PC-9 (cell line): ENCODE measurements around the gene LRCOL1.

Experiments
- EZH2 ChIP-seq: fragments of 200-600 bp; sonication (generic); IDR thresholded peaks from 2 replicates; pipeline ENCODE4 v1.8.0; 2017; ENCODE audit warnings: antibody characterized with exemption, low read depth
- TF ChIP-seq, protein P1 (sequence below): fragments of 200-600 bp; sonication (generic); conservative IDR thresholded peaks from 2 replicates; pipeline ENCODE4 v1.6.1; 2017; ENCODE audit warnings: mixed run types, antibody characterized with exemption, mild to moderate bottlenecking, moderate library complexity

DNA sequence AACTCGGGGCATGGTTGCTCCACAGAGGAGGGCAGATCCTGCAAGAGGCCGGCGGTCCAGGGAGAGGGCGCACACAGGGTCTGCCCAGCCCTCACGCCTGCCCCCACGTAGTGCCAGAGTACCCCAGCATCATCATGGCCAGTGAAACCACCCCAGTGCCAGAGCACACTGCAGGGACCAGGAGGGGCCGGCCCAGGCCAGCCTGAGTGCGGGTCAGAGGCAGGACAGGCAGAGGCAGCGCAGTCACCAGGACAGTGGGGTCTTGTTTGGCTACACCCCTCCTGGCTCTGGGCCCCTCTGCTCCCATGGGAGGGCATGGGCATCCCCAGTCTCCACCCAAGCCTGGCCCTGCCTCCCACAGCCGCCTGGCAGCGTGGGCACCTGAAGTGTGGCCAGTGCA is 34.7 kb downstream of the LRCOL1 start:
- no peak for TF ChIP-seq EZH2
- TF ChIP-seq, protein P1, sequence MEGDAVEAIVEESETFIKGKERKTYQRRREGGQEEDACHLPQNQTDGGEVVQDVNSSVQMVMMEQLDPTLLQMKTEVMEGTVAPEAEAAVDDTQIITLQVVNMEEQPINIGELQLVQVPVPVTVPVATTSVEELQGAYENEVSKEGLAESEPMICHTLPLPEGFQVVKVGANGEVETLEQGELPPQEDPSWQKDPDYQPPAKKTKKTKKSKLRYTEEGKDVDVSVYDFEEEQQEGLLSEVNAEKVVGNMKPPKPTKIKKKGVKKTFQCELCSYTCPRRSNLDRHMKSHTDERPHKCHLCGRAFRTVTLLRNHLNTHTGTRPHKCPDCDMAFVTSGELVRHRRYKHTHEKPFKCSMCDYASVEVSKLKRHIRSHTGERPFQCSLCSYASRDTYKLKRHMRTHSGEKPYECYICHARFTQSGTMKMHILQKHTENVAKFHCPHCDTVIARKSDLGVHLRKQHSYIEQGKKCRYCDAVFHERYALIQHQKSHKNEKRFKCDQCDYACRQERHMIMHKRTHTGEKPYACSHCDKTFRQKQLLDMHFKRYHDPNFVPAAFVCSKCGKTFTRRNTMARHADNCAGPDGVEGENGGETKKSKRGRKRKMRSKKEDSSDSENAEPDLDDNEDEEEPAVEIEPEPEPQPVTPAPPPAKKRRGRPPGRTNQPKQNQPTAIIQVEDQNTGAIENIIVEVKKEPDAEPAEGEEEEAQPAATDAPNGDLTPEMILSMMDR, result no peak
